ENCODE data around the gene ARHGEF4.
A peak's percentile ranks its signal among the peaks of the same experiment; 100 is the strongest.
"Not testable (repeated sequence)": the region's sequence is repeated elsewhere in the genome, so short reads cannot be mapped to it uniquely, and the experiment has no call there.

The ARHGEF4 gene

GRCh38 chr2:130975729-130976128 lies 139.0 kb downstream of the ARHGEF4 start:
- FAIRE-seq: no peak
- no peak for DNase-seq (ENCODE audit: low spot score)

GRCh38 chr2:130976591-130977237 lies 140.0 kb downstream of the ARHGEF4 start:
- no peak for DNase-seq (ENCODE audit: low spot score)
- peak; percentile 99 for FAIRE-seq

GRCh38 chr2:130977461-130978050 lies 140.8 kb downstream of the ARHGEF4 start:
- FAIRE-seq (no peak), DNase-seq (ENCODE audit: low spot score) (no peak)

- FAIRE-seq (no peak), DNase-seq (ENCODE audit: low spot score) (no peak)
Observed at GRCh38 chr2:130981667-130982066, 145.0 kb downstream of the ARHGEF4 start.

GRCh38 chr2:130985206-130985780 lies 148.6 kb downstream of the ARHGEF4 start:
- DNase-seq (ENCODE audit: low spot score): no peak
- FAIRE-seq: no peak

- DNase-seq (ENCODE audit: low spot score) (no peak), FAIRE-seq (peak; percentile 99)
Observed at GRCh38 chr2:130985831-130986649, 149.3 kb downstream of the ARHGEF4 start.

GRCh38 chr2:130986890-130987493 lies 150.3 kb downstream of the ARHGEF4 start:
- no peak for DNase-seq (ENCODE audit: low spot score)
- no peak for FAIRE-seq

- DNase-seq (ENCODE audit: low spot score) (no peak), FAIRE-seq (no peak)
Observed at GRCh38 chr2:130987519-130988425, 151.1 kb downstream of the ARHGEF4 start.

GRCh38 chr2:130991446-130991845 lies 154.7 kb downstream of the ARHGEF4 start:
- not testable (repeated sequence) for DNase-seq (ENCODE audit: low spot score); FAIRE-seq

GRCh38 chr2:130992003-130992402 lies 155.3 kb downstream of the ARHGEF4 start:
- not testable (repeated sequence) for FAIRE-seq

GRCh38 chr2:130996691-130997090 lies 160.0 kb downstream of the ARHGEF4 start:
- DNase-seq (ENCODE audit: low spot score): no peak
- FAIRE-seq: no peak

More at GRCh38 chr2:130992003-130992402, 155.3 kb downstream of the ARHGEF4 start:
- DNase-seq (ENCODE audit: low spot score): not testable (repeated sequence)

- DNase-seq (ENCODE audit: low spot score): no peak
- FAIRE-seq: no peak
Observed at GRCh38 chr2:130997198-130997597, 160.5 kb downstream of the ARHGEF4 start.

GRCh38 chr2:130998561-130998960 lies 161.8 kb downstream of the ARHGEF4 start:
- FAIRE-seq (no peak), DNase-seq (ENCODE audit: low spot score) (no peak)

- FAIRE-seq (no peak), DNase-seq (ENCODE audit: low spot score) (no peak)
Observed at GRCh38 chr2:131004446-131005209, 167.9 kb downstream of the ARHGEF4 start.

- DNase-seq (ENCODE audit: low spot score): no peak
- FAIRE-seq: no peak
Observed at GRCh38 chr2:131005216-131005935, 168.7 kb downstream of the ARHGEF4 start.

- DNase-seq (ENCODE audit: low spot score) (no peak), FAIRE-seq (no peak)
Observed at GRCh38 chr2:131006561-131006960, 169.8 kb downstream of the ARHGEF4 start.

GRCh38 chr2:131008967-131009366 lies 172.3 kb downstream of the ARHGEF4 start:
- DNase-seq (ENCODE audit: low spot score) (no peak), FAIRE-seq (no peak)

- DNase-seq (ENCODE audit: low spot score): no peak
- FAIRE-seq: no peak
Observed at GRCh38 chr2:131009713-131010475, 173.2 kb downstream of the ARHGEF4 start.

Data from urothelium cell line (cell line).